22Rv1 (cell line): Measurements from ENCODE around the gene NUDT22.
A peak's percentile ranks its signal among the peaks of the same experiment; 100 is the strongest.

Experiments used
- H3K27ac ChIP-seq: fragments of 450-650 bp; 2 replicates; pipeline ENCODE4 v1.5.1; 2017
- ZFX ChIP-seq: fragments of 450-650 bp; IDR thresholded peaks from 2 replicates; pipeline ENCODE4 v1.6.1; 2017; ENCODE audit warnings: antibody characterized with exemption, borderline replicate concordance
- TF ChIP-seq, protein P1 (sequence below): fragments of 450-650 bp; IDR thresholded peaks from 2 replicates; pipeline ENCODE4 v1.5.1; 2017; ENCODE audit warnings: mild to moderate bottlenecking

NUDT22 gene

GRCh38 chr11:64244966-64245365 lies 18.9 kb downstream of the NUDT22 start:
- no peak for TF ChIP-seq ZFX
- TF ChIP-seq, protein P1, sequence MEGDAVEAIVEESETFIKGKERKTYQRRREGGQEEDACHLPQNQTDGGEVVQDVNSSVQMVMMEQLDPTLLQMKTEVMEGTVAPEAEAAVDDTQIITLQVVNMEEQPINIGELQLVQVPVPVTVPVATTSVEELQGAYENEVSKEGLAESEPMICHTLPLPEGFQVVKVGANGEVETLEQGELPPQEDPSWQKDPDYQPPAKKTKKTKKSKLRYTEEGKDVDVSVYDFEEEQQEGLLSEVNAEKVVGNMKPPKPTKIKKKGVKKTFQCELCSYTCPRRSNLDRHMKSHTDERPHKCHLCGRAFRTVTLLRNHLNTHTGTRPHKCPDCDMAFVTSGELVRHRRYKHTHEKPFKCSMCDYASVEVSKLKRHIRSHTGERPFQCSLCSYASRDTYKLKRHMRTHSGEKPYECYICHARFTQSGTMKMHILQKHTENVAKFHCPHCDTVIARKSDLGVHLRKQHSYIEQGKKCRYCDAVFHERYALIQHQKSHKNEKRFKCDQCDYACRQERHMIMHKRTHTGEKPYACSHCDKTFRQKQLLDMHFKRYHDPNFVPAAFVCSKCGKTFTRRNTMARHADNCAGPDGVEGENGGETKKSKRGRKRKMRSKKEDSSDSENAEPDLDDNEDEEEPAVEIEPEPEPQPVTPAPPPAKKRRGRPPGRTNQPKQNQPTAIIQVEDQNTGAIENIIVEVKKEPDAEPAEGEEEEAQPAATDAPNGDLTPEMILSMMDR: no peak
- H3K27ac ChIP-seq: peak overlapping the region; percentile 97

DNA sequence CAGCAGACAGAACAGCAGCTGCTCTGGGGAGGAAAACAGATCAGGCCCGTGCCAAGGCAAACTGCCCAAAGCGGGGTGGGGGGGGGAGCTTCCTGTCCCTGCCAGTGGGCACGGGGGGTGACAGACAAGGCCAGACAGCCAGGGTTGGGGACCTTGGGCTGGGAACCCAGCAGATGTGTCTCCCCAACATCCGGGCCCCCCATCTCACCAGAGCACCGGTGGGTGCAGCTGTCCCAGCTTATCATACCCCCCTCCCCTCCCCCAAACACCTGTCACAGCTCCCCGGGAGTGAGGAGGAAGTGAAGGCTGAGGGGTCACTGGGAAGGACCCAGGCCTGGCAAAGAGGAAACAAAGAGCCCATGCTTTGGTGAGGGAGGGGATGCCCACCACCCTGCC lies 19.3 kb downstream of the NUDT22 start:
- peak overlapping the region; percentile 97 for H3K27ac ChIP-seq
- TF ChIP-seq ZFX: no peak
- TF ChIP-seq, protein P1: no peak

DNA sequence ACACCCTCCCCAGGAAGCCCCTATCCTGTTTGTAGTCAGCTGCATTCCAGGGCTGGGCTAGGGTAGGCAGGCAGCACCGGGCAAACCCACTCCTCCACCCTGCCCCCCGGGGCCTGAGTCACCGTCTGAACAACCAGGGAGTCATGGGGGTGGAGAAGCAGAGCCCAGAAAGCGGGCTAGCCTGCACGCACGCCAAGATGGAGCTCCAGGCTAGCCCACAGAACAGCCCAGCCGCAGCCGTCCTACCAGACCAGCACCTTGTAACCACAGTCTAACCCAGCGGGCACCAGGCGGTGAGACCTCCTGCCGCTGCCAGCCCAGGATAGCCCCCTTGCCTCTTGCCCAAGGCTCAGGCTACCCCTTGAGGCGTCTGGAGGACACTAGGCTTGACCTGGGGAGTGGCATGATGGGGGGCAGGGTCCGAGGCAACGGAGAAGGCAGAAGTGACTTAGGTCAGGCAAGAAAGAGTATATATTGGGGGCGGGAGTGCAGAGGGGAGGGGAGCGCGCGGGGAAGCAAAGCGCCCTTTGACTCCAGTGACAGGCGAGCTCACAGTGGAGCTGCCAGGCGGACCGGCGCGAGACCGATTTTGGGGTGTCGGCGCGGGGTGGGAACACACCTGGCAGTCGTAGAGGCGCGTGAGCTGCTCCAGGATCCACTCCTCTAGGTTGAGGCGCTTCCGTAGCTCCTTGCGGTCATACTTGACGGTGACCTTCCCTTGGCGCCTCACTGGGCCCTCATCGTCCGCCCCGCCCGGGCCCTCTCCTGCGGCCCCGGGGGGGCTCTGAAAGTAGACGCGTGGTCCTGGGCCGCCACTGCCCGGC lies 19.9 kb downstream of the NUDT22 start:
- peak overlapping the region; percentile 97 for H3K27ac ChIP-seq

GRCh38 chr11:64246621-64246870 lies 20.5 kb downstream of the NUDT22 start:
- peak overlapping the region; percentile 97 for H3K27ac ChIP-seq

More for the DNA sequence above, 19.9 kb downstream of the NUDT22 start:
- TF ChIP-seq ZFX: no peak
- TF ChIP-seq, protein P1: no peak

GRCh38 chr11:64246871-64247728 lies 21.0 kb downstream of the NUDT22 start, which contains the start of gene PPP1R14B:
PPP1R14B (minus strand) TSS chr11:64246943; CDS start chr11:64246673, 270 bp downstream.
- H3K27ac ChIP-seq: peak within 1 kb of the TSS; percentile 97
- TF ChIP-seq, protein P1: 0 out of 2 replicates have a peak, but pooled peaks have one; percentile 16
- TF ChIP-seq ZFX: no peak

- no peak for TF ChIP-seq ZFX
- TF ChIP-seq, protein P1: no peak
- H3K27ac ChIP-seq: peak overlapping the region; percentile 97
Measured at GRCh38 chr11:64247729-64248531, 21.9 kb downstream of the NUDT22 start.

GRCh38 chr11:64248578-64248977 lies 22.5 kb downstream of the NUDT22 start:
- no peak overlapping the region for H3K27ac ChIP-seq
- TF ChIP-seq ZFX: no peak
- TF ChIP-seq, protein P1: no peak
